ENCODE measurements around the gene INTS11. TPM values are rescaled to one million over a fixed set of nuclear protein-coding genes. Genes with fewer than 3 reads are reported as not detected.

INTS11 gene
- total RNA-seq, 1 experiment from 2014 or later = 139 TPM

DNA sequence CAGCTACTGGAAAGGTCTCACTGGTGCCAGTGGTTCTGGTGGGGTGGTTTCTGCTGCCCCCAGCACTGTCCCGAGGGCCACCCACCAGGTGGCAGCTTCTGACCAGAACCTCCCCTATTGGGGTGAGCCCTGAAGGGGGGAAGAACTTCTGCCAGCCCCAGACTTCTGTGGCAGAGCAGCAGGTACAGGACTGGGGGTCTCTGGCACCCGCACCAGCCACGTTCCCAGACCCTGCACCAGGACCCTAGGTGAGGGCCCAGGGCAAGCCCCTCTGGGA is 14.4 kb downstream of the INTS11 start:
- no peak overlapping the region for H3K18ac ChIP-seq (ENCODE audit: insufficient read length, low read depth, low read length)
- Mint-ChIP-seq H3K27me3 (ENCODE audit: low read depth) (peaks cover 3% of the 10 kb centered on the region; the same call in 1 of the 2 replicates), H3K4me1 (peaks cover 14 to 26% of the 10 kb centered on the region in 2 experiments), H3K4me3 (peak overlapping the region; percentile 17 to 80; a peak in 3 of 5 replicates), H3K9me3 (no peaks in the 10 kb centered on the region; a peak in 1 of 5 replicates), H3K36me3 (ENCODE audit: insufficient read depth in 1 of 3, low read depth in 3 of 3) (peaks cover 7 to 30% (median 26%) of the 10 kb centered on the region in 3 experiments), H3K27ac (no peak overlapping the region)
- H2BK15ac ChIP-seq (ENCODE audit: low read depth, low read length) = no peak overlapping the region
- H2AFZ ChIP-seq (ENCODE audit: low read length) = no peak overlapping the region
- H3K79me2 ChIP-seq (ENCODE audit: insufficient read depth, low read length) = no peaks in the 10 kb centered on the region
- no peak for DNase-seq
- H3K14ac ChIP-seq (ENCODE audit: insufficient read depth, low read length) = no peak overlapping the region
- TF ChIP-seq, protein P1, sequence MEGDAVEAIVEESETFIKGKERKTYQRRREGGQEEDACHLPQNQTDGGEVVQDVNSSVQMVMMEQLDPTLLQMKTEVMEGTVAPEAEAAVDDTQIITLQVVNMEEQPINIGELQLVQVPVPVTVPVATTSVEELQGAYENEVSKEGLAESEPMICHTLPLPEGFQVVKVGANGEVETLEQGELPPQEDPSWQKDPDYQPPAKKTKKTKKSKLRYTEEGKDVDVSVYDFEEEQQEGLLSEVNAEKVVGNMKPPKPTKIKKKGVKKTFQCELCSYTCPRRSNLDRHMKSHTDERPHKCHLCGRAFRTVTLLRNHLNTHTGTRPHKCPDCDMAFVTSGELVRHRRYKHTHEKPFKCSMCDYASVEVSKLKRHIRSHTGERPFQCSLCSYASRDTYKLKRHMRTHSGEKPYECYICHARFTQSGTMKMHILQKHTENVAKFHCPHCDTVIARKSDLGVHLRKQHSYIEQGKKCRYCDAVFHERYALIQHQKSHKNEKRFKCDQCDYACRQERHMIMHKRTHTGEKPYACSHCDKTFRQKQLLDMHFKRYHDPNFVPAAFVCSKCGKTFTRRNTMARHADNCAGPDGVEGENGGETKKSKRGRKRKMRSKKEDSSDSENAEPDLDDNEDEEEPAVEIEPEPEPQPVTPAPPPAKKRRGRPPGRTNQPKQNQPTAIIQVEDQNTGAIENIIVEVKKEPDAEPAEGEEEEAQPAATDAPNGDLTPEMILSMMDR (conservative IDR thresholded peaks at IDR 0.05) = no peak
- no peak overlapping the region for H3K4me2 ChIP-seq (ENCODE audit: insufficient read depth, insufficient read length, low read length)
- H3K23ac ChIP-seq (ENCODE audit: insufficient read length, low read depth, low read length) = no peak overlapping the region
- H2BK120ac ChIP-seq (ENCODE audit: low read depth, low read length, poor library complexity, severe bottlenecking) = no peak overlapping the region
- no peak overlapping the region for H3K56ac ChIP-seq (ENCODE audit: insufficient read length, low read depth, low read length)
- no peak overlapping the region for H2BK5ac ChIP-seq (ENCODE audit: insufficient read length, low read length)
- no peak overlapping the region for H3K27ac ChIP-seq (ENCODE audit: insufficient read length, low read depth, low read length)
- H3K23me2 ChIP-seq (ENCODE audit: insufficient read length, low read depth, low read length, poor library complexity, severe bottlenecking) = peaks cover 15% of the 10 kb centered on the region
- no peak overlapping the region for H2BK20ac ChIP-seq (ENCODE audit: low read depth, low read length, poor library complexity, severe bottlenecking)
- no peaks in the 10 kb centered on the region for H4K20me1 ChIP-seq (ENCODE audit: control insufficient read depth, insufficient read depth, insufficient read length)
- no CpG with 5 or more reads among the region's 3 CpGs for WGBS (ENCODE audit: extremely low coverage, insufficient read length, low lambda C conversion rate)
- H3K4ac ChIP-seq (ENCODE audit: low read depth, low read length) = no peak overlapping the region
- no peak overlapping the region for H2BK12ac ChIP-seq (ENCODE audit: insufficient read length, low read depth, low read length)
- H3K9me3 ChIP-seq (ENCODE audit: control insufficient read depth, low read depth, low read length) = no peaks in the 10 kb centered on the region
- no peaks in the 10 kb centered on the region for H3K27me3 ChIP-seq (ENCODE audit: insufficient read depth, low read length)
- H4K8ac ChIP-seq (replicated peaks; ENCODE audit: insufficient read length, low read depth, low read length) = no peak overlapping the region
- H3K9ac ChIP-seq (ENCODE audit: extremely low read depth, insufficient read length, low read length) = no peak overlapping the region
- no peak overlapping the region for H4K91ac ChIP-seq (ENCODE audit: insufficient read length, low read depth, low read length)
- no peak overlapping the region for H4K5ac ChIP-seq (ENCODE audit: insufficient read length, low read depth, low read length)
- H3T11ph ChIP-seq (ENCODE audit: low read length) = no peak overlapping the region
- no peak overlapping the region for H2AK5ac ChIP-seq (ENCODE audit: insufficient read length, low read length)
- H3K79me1 ChIP-seq (ENCODE audit: insufficient read depth, low read depth, low read length, poor library complexity, severe bottlenecking) = no peaks in the 10 kb centered on the region
- H3K4me1 ChIP-seq (ENCODE audit: insufficient read depth, low read length) = peaks cover 5% of the 10 kb centered on the region; the same call in 1 of the 2 replicates
